ENCODE measurements around the gene CA4. TPM values are rescaled to one million over a fixed set of nuclear protein-coding genes. Genes with fewer than 3 reads are reported as not detected.

Gene CA4
- total RNA-seq, 1 experiment from 2014 or later = 1.4 TPM

DNA sequence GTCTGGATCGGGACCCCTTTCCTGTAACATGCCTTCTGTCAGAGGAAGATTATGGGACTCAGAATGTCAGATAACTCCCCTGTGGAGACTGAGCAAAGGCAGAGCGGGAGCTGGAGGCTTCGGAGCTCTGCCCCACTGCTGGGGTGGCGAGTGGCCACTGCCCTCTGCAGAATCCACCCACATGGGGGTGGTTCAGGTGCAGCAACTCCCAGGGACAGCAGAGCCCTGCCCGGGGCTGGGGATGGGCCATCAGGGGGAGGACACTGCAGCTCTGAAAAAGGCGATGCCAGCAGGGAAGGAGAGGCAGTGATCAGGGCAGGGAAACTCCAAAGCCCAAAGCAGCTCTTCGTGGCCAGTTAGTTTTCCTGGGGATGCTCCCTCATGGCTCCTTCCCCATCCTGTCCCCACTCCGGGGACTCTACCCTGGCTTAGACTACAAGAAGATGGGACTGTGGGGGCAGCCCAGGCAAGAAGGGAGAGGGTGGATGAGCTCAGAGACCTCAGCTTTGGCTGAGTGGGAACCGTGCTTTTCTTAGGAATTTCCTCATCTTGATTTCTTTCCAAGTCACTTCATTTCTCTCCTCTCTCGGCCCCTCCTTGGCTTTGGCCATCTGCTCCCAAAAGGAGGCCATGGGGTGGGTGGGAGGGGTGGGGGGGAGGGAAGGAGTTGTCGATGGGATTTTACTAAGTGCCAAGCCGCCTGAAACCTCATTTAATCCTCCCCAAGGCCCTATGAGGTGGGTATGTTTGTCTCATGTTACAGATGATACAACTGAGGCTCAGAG, 4.0 kb downstream of the CA4 start:
- H3K27ac ChIP-seq (ENCODE audit: low read length) = no peak overlapping the region
- no peaks in the 10 kb centered on the region for H3K27me3 ChIP-seq (ENCODE audit: control insufficient read depth, insufficient read depth, low read length)
- CTCF ChIA-PET = no interaction called here
- no TSS peak for BruUV-seq (replicated peaks)
- POLR2A ChIA-PET = no interaction called here
- ATAC-seq (no peak), DNase-seq (ENCODE audit: low read depth, low spot score) (no peak)
- H3K4me3 ChIP-seq (ENCODE audit: low read depth in 2 of 2, low read length in 2 of 2) = no peak overlapping the region
- H3K4me1 ChIP-seq (ENCODE audit: control insufficient read depth, insufficient read depth, low read length) = peaks cover 9% of the 10 kb centered on the region; the same call in 1 of the 2 replicates
- H3K36me3 ChIP-seq (ENCODE audit: control insufficient read depth, insufficient read depth, low read length) = no peaks in the 10 kb centered on the region
- in situ Hi-C loops (cut with HindIII; ENCODE audit: low pct_unique_long_range_greater_than_20kb, low sequenced_read_pairs) (no loop called here), intact Hi-C loops (cut with micrococcal nuclease; ENCODE audit: unreplicated experiment) (no loop called here)
- TF ChIP-seq, protein P1, sequence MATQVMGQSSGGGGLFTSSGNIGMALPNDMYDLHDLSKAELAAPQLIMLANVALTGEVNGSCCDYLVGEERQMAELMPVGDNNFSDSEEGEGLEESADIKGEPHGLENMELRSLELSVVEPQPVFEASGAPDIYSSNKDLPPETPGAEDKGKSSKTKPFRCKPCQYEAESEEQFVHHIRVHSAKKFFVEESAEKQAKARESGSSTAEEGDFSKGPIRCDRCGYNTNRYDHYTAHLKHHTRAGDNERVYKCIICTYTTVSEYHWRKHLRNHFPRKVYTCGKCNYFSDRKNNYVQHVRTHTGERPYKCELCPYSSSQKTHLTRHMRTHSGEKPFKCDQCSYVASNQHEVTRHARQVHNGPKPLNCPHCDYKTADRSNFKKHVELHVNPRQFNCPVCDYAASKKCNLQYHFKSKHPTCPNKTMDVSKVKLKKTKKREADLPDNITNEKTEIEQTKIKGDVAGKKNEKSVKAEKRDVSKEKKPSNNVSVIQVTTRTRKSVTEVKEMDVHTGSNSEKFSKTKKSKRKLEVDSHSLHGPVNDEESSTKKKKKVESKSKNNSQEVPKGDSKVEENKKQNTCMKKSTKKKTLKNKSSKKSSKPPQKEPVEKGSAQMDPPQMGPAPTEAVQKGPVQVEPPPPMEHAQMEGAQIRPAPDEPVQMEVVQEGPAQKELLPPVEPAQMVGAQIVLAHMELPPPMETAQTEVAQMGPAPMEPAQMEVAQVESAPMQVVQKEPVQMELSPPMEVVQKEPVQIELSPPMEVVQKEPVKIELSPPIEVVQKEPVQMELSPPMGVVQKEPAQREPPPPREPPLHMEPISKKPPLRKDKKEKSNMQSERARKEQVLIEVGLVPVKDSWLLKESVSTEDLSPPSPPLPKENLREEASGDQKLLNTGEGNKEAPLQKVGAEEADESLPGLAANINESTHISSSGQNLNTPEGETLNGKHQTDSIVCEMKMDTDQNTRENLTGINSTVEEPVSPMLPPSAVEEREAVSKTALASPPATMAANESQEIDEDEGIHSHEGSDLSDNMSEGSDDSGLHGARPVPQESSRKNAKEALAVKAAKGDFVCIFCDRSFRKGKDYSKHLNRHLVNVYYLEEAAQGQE (IDR thresholded peaks at IDR 0.05; ENCODE audit: insufficient read depth in 1 of 2, low read depth in 2 of 2, low read length in 1 of 2) = no peak
- no peak for TF ChIP-seq SIN3A (IDR thresholded peaks at IDR 0.05; ENCODE audit: borderline replicate concordance, insufficient read depth, low read depth, low read length)
- TF ChIP-seq, protein P2, sequence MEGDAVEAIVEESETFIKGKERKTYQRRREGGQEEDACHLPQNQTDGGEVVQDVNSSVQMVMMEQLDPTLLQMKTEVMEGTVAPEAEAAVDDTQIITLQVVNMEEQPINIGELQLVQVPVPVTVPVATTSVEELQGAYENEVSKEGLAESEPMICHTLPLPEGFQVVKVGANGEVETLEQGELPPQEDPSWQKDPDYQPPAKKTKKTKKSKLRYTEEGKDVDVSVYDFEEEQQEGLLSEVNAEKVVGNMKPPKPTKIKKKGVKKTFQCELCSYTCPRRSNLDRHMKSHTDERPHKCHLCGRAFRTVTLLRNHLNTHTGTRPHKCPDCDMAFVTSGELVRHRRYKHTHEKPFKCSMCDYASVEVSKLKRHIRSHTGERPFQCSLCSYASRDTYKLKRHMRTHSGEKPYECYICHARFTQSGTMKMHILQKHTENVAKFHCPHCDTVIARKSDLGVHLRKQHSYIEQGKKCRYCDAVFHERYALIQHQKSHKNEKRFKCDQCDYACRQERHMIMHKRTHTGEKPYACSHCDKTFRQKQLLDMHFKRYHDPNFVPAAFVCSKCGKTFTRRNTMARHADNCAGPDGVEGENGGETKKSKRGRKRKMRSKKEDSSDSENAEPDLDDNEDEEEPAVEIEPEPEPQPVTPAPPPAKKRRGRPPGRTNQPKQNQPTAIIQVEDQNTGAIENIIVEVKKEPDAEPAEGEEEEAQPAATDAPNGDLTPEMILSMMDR (IDR thresholded peaks at IDR 0.05) = no peak
- TF ChIP-seq TCF7L2 (IDR thresholded peaks at IDR 0.05; ENCODE audit: low read depth, low read length) = no peak
- TF ChIP-seq POLR2AphosphoS5 (IDR thresholded peaks at IDR 0.05; ENCODE audit: low read depth, low read length) = no peak
- no peaks in the 10 kb centered on the region for H3K9me3 ChIP-seq (ENCODE audit: control insufficient read depth, insufficient read depth, low read depth, low read length)

DNA sequence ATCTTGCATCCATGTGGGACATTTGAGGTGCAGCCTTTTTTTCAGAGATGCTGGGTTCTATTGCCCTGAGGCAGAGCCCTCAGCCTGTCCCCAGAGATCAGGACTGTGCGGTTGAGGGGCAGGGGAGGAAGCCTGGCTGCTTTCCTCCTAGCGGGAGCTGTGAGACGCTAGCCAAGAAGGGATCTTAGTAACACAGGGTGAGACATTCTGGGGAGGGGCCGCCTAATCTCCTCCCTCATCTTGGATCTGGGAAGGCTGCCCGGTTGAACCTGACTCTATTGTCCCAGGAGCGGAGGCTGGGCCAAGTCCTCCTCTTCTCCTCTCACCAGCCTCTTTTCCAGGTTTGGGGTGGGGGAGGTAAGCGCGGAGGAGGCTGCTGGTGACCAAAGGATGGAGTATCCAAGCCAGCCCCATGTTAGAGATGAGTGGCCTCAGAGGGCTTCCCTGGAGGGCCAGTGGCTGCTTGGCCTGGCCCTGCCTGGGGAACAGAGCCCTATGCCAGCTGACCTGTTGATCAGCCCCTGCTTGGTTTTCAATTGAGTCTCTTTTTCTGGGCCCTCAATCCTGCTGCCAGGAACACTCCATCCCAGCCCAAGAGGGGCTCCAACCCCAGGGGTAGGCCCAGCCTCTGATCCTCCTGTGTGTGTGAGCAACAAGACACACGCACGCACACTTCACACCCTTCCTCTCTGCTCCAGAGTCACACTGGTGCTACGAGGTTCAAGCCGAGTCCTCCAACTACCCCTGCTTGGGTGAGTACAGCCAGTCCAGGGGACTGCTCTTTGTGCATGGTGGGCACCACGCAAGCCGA, 5.0 kb downstream of the CA4 start:
- BruUV-seq (replicated peaks) = no TSS peak
- Histone ChIP-seq H3K9me3 (ENCODE audit: control insufficient read depth, insufficient read depth, low read depth, low read length) (no peaks in the 10 kb centered on the region), H3K27ac (ENCODE audit: low read length) (no peak overlapping the region), H3K36me3 (ENCODE audit: control insufficient read depth, insufficient read depth, low read length) (no peaks in the 10 kb centered on the region), H3K27me3 (ENCODE audit: control insufficient read depth, insufficient read depth, low read length) (no peaks in the 10 kb centered on the region), H3K4me1 (ENCODE audit: control insufficient read depth, insufficient read depth, low read length) (peaks cover 9% of the 10 kb centered on the region; the same call in 1 of the 2 replicates), H3K4me3 (ENCODE audit: low read depth in 2 of 2, low read length in 2 of 2) (no peak overlapping the region)
- DNase-seq (ENCODE audit: low read depth, low spot score) (no peak), ATAC-seq (no peak)
- intact Hi-C loops (cut with micrococcal nuclease; ENCODE audit: unreplicated experiment) = no loop called here
- in situ Hi-C loops (cut with HindIII; ENCODE audit: low pct_unique_long_range_greater_than_20kb, low sequenced_read_pairs) = no loop called here
- TF ChIP-seq, protein P1 (IDR thresholded peaks at IDR 0.05; ENCODE audit: insufficient read depth in 1 of 2, low read depth in 2 of 2, low read length in 1 of 2) = no peak
- TF ChIP-seq SIN3A (IDR thresholded peaks at IDR 0.05; ENCODE audit: borderline replicate concordance, insufficient read depth, low read depth, low read length) = no peak
- no peak for TF ChIP-seq TCF7L2 (IDR thresholded peaks at IDR 0.05; ENCODE audit: low read depth, low read length)
- no peak for TF ChIP-seq POLR2AphosphoS5 (IDR thresholded peaks at IDR 0.05; ENCODE audit: low read depth, low read length)
- TF ChIP-seq, protein P2 (IDR thresholded peaks at IDR 0.05) = no peak
- ChIA-PET POLR2A (no interaction called here), CTCF (interaction anchor here (0.7 kb wide), 1 partner anchor 13 kb away, joined by 3 read pairs; no protein-coding TSS in a partner anchor)

Data from Panc1 (cell line).